HepG2 (cell line): Measurements from ENCODE around the gene SMTN.

Experiments
- SP1 ChIP-seq, 2 experiments: fragments of 450-650 bp in 1 of 2; sonication (generic) in 1 of 2; formaldehyde crosslinking in 1 of 2; IDR thresholded peaks; 2 replicates each; pipeline versions ENCODE4 v1.4.0 to v1.6.1; 2016 to 2020; ENCODE audit warnings: missing genetic modification reagents in 1 of 2
- SUZ12 ChIP-seq: fragments of 150-350 bp; IDR thresholded peaks from 2 replicates; pipeline ENCODE4 v1.6.1; 2014; ENCODE audit warnings: low read depth, low read length
- ZNF256 ChIP-seq: sonication (generic); formaldehyde crosslinking; conservative IDR thresholded peaks from 2 replicates; pipeline ENCODE4 v1.4.0; 2020; ENCODE audit warnings: missing genetic modification reagents
- ZSCAN5A ChIP-seq: sonication (generic); formaldehyde crosslinking; IDR thresholded peaks from 2 replicates; pipeline ENCODE4 v1.8.0; 2022; ENCODE audit warnings: mild to moderate bottlenecking, missing genetic modification reagents, borderline replicate concordance

GRCh38 chr22:31104869-31105268, 23.8 kb downstream of the SMTN start:
- no peak for TF ChIP-seq ZNF256
- no peak for TF ChIP-seq SUZ12
- TF ChIP-seq SP1 (IDR thresholded peaks at IDR 0.05): no peak
- no peak for TF ChIP-seq SP1 (CRISPR knock-in tag; IDR thresholded peaks at IDR 0.05)
- TF ChIP-seq ZSCAN5A (CRISPR knock-in tag): no peak
